ENCODE results near the gene ATP2B3.

- TF ChIP-seq POLR2AphosphoS5 (IDR thresholded peaks at IDR 0.05) (no peak), CTCF (IDR thresholded peaks at IDR 0.05) (no peak), EP300 (IDR thresholded peaks at IDR 0.05) (no peak), POLR2A (IDR thresholded peaks at IDR 0.05) (no peak)
These were observed 74.8 kb downstream of the ATP2B3 start for GRCh38 chrX:153592091-153592833.
